ENCODE results near the gene PHF21A.

The PHF21A gene

GRCh38 chr11:46075168-46075567 is 46.1 kb downstream of the PHF21A start:
- no peak for DNase-seq

- DNase-seq, result no peak
Observed at GRCh38 chr11:46073632-46074031, 47.6 kb downstream of the PHF21A start.

- DNase-seq, result no peak
Observed at GRCh38 chr11:46072172-46072964, 48.9 kb downstream of the PHF21A start.

- no peak for DNase-seq
Observed at GRCh38 chr11:46071091-46071490, 50.2 kb downstream of the PHF21A start.

- no peak for DNase-seq
Observed at GRCh38 chr11:46069595-46069994, 51.7 kb downstream of the PHF21A start.

GRCh38 chr11:46066335-46066734 is 54.9 kb downstream of the PHF21A start:
- DNase-seq, result no peak

- no peak for DNase-seq
Observed at GRCh38 chr11:46065681-46066080, 55.6 kb downstream of the PHF21A start.

GRCh38 chr11:46064221-46064620 is 57.0 kb downstream of the PHF21A start:
- DNase-seq, result no peak

GRCh38 chr11:46063138-46063537 is 58.1 kb downstream of the PHF21A start:
- DNase-seq, result no peak

- DNase-seq, result no peak
Observed at GRCh38 chr11:46060013-46060412, 61.2 kb downstream of the PHF21A start.

- DNase-seq, result no peak
Observed at GRCh38 chr11:46057489-46057888, 63.8 kb downstream of the PHF21A start.

GRCh38 chr11:46055371-46055770 is 65.9 kb downstream of the PHF21A start:
- no peak for DNase-seq

GRCh38 chr11:46051102-46051501 is 70.2 kb downstream of the PHF21A start:
- no peak for DNase-seq

- no peak for DNase-seq
Observed at GRCh38 chr11:46050662-46051061, 70.6 kb downstream of the PHF21A start.

- DNase-seq, result peak in 1 of 2 experiments; percentile 14
Observed at GRCh38 chr11:46050003-46050461, 71.2 kb downstream of the PHF21A start.

- DNase-seq, result peak in 1 of 2 experiments; percentile 62
Observed at GRCh38 chr11:46049325-46049897, 71.8 kb downstream of the PHF21A start.

- DNase-seq, result no peak
Observed at GRCh38 chr11:46048198-46048597, 73.1 kb downstream of the PHF21A start.

GRCh38 chr11:46047520-46047919 is 73.7 kb downstream of the PHF21A start:
- no peak for DNase-seq

- no peak for DNase-seq
Observed at GRCh38 chr11:46045811-46046210, 75.4 kb downstream of the PHF21A start.

GRCh38 chr11:46044601-46045000 is 76.7 kb downstream of the PHF21A start:
- no peak for DNase-seq

- no peak for DNase-seq
Observed at GRCh38 chr11:46039990-46040389, 81.3 kb downstream of the PHF21A start.

GRCh38 chr11:46038529-46038928 is 82.7 kb downstream of the PHF21A start:
- DNase-seq, result no peak

- no peak for DNase-seq
Observed at GRCh38 chr11:46036969-46037368, 84.3 kb downstream of the PHF21A start.

GRCh38 chr11:46036009-46036408 is 85.2 kb downstream of the PHF21A start:
- no peak for DNase-seq

GRCh38 chr11:46034041-46034440 is 87.2 kb downstream of the PHF21A start:
- no peak for DNase-seq

All from NCI-H1930 (cell line).